AG10803 (cell line): ENCODE measurements around the gene KCNIP4.

Experiments used
- DNase-seq: peaks from one replicate; pipeline ENCODE4 v3.0.0; 2010; ENCODE audit warnings: low read depth
- H3K4me3 ChIP-seq: 2 replicates; pipeline ENCODE4 v1.5.1; 2011; ENCODE audit warnings: mild to moderate bottlenecking, low read length, control low read depth
- TF ChIP-seq, protein P1 (sequence below): conservative IDR thresholded peaks from 2 replicates; pipeline ENCODE4 v1.5.1; 2011; ENCODE audit warnings: mild to moderate bottlenecking, low read length, control low read depth, inconsistent platforms

Gene KCNIP4

DNA sequence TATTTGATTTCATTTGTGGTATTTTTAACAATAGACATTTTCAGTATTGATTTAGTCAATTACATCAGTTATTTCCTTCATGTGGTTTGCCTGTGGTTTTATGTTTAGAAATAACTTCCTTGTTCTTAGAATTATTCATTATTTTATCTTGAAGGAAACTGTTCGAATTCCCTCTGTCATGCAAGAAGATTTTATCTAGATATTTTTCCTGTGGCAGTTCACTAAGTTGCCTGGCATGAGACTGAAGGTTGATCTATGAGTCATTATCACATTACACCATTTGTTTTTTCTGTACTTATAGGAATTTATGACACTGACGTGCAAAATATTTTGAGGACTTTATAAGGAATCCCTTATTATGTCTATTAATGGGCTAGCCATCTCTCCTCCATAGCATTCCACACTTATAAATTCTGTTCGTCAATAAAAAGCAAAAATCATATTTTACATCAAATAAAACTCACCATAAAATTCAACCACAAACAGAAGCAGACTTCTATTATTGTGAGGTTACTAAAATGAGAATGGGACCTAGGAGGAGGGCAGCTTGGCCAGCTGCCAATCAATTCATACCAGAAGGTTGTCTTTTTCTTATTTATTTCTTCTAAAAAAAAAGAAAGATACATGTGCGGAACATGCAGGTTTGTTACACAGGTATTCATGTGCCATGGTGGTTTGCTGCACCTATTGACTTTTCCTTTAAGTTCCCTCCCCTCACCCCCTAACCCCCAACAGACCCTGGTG, 179.0 kb downstream of the KCNIP4 start:
- no peak overlapping the region for H3K4me3 ChIP-seq
- DNase-seq, result peak; percentile 26
- TF ChIP-seq, protein P1, sequence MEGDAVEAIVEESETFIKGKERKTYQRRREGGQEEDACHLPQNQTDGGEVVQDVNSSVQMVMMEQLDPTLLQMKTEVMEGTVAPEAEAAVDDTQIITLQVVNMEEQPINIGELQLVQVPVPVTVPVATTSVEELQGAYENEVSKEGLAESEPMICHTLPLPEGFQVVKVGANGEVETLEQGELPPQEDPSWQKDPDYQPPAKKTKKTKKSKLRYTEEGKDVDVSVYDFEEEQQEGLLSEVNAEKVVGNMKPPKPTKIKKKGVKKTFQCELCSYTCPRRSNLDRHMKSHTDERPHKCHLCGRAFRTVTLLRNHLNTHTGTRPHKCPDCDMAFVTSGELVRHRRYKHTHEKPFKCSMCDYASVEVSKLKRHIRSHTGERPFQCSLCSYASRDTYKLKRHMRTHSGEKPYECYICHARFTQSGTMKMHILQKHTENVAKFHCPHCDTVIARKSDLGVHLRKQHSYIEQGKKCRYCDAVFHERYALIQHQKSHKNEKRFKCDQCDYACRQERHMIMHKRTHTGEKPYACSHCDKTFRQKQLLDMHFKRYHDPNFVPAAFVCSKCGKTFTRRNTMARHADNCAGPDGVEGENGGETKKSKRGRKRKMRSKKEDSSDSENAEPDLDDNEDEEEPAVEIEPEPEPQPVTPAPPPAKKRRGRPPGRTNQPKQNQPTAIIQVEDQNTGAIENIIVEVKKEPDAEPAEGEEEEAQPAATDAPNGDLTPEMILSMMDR, result no peak

DNA sequence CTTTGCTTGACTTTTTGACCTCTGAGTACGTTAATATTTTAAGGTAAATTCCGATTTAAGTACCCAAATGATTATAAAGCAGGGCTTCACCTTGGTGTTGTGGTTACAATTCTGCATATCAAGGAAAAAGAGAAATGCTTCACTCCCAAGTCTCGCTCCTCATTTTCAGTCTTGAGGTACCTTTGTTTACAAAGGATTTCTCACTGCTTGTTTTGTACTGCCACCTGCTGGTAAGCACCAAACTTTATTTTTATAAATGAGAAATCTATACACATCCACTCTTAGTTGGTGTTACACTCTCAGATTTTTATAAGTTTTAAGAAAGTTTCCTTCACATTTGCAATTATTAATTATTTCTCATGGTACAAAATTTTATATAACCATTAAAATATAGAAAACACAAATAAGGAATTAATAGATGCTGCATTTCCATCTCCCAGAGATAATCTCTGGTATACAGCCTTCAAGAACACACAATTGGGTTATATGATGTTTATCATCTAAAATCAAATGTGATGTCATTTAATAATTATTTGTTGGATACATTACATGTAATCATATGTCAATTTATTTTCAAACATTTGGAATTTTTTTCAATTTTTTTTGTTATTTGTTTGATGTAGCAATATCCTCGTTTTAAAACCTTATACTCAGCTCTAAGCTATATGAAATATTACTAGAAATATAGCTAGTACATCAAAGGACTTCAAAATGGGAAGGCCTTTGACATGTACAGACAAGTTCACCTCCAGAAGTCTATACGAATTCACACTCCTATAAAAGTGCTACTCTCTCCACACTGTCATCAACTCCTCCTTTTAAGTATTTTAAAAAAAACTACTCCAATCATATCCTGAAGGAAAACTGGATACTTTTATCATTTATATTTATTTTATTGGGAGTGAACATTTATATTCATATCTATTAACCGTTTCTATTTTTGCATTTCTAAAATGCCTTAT, 179.9 kb downstream of the KCNIP4 start:
- TF ChIP-seq, protein P1, result peak; percentile 81
- peak; percentile 47 for DNase-seq
- H3K4me3 ChIP-seq, result no peak overlapping the region

GRCh38 chr4:21765810-21766407, 182.7 kb downstream of the KCNIP4 start:
- no peak overlapping the region for H3K4me3 ChIP-seq
- TF ChIP-seq, protein P1, result peak; percentile 91
- DNase-seq, result peak; percentile 29

DNA sequence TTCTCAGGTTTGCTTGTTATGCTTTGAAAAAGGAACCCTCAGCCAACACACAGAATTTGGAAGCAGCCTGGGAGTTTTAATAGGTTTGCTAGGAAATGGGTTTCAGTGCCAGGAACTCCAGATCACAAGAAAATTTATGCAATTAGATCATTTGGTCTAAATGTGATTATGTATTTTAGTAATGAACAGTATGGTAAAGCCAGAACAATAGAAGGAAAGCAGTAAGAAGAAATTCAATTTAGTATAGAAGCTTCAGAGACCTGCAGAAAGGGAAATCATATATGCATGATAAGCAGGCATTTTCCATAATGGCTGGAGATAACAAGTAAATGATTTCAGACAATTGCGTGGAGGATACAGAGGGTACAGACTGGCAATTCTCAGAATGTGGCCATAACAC, 184.7 kb downstream of the KCNIP4 start:
- TF ChIP-seq, protein P1, result no peak
- DNase-seq, result no peak
- no peak overlapping the region for H3K4me3 ChIP-seq

DNA sequence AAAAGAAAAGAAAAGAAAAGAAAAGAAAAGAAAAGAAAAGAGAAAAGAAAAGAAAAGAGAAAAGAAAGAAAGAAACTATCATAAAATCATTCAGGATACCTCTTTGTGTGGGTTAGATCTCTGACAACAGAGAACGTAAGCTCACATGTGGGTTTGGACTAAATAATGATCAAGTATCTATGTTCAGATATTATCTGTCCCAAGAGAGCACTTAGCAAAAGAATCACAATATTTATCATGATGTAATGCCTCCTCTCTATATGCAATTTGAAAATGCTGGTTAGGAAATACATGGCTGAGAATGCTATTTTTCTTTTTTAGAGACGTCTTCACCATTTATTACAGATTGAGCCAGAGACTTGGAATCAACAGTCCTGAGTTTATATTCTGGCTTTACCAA, 191.3 kb downstream of the KCNIP4 start:
- TF ChIP-seq, protein P1, result no peak
- H3K4me3 ChIP-seq, result no peak overlapping the region

GRCh38 chr4:21753084-21753760, 195.3 kb downstream of the KCNIP4 start:
- no peak for DNase-seq
- no peak overlapping the region for H3K4me3 ChIP-seq
- TF ChIP-seq, protein P1, result no peak

More for the DNA sequence above, 191.3 kb downstream of the KCNIP4 start:
- DNase-seq, result no peak
